ENCODE measurements around the gene MAGT1.

Gene MAGT1

GRCh38 chrX:77917294-77917933, 22.2 kb upstream of the MAGT1 start:
- Histone ChIP-seq H3K4me3 (ENCODE audit: low read length) (peak overlapping the region; percentile 50), H3K9ac (ENCODE audit: low read length) (no peak overlapping the region), H3K9me3 (ENCODE audit: insufficient read depth, low read length) (no peaks in the 10 kb centered on the region), H2AFZ (ENCODE audit: low read depth, low read length) (no peak overlapping the region), H3K27ac (ENCODE audit: low read length) (no peak overlapping the region), H3K4me1 (ENCODE audit: low read length) (peaks cover 9% of the 10 kb centered on the region; the same call in 1 of the 2 replicates), H3K27me3 (ENCODE audit: low read depth, low read length) (no peaks in the 10 kb centered on the region), H3K36me3 (replicated peaks; ENCODE audit: low read depth, low read length) (no peaks in the 10 kb centered on the region), H4K20me1 (ENCODE audit: insufficient read depth, low read length) (no peaks in the 10 kb centered on the region), H3K4me2 (ENCODE audit: low read length) (peak overlapping the region; percentile 51), H3K79me2 (ENCODE audit: low read length) (peaks cover 7% of the 10 kb centered on the region; the same call in 1 of the 2 replicates)
- TF ChIP-seq EZH2phosphoT487 (IDR thresholded peaks at IDR 0.05; ENCODE audit: low read depth): no peak
- TF ChIP-seq, protein P1, sequence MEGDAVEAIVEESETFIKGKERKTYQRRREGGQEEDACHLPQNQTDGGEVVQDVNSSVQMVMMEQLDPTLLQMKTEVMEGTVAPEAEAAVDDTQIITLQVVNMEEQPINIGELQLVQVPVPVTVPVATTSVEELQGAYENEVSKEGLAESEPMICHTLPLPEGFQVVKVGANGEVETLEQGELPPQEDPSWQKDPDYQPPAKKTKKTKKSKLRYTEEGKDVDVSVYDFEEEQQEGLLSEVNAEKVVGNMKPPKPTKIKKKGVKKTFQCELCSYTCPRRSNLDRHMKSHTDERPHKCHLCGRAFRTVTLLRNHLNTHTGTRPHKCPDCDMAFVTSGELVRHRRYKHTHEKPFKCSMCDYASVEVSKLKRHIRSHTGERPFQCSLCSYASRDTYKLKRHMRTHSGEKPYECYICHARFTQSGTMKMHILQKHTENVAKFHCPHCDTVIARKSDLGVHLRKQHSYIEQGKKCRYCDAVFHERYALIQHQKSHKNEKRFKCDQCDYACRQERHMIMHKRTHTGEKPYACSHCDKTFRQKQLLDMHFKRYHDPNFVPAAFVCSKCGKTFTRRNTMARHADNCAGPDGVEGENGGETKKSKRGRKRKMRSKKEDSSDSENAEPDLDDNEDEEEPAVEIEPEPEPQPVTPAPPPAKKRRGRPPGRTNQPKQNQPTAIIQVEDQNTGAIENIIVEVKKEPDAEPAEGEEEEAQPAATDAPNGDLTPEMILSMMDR (IDR thresholded peaks at IDR 0.05; ENCODE audit: low read depth, low read length): no peak

GRCh38 chrX:77910108-77910840, 15.0 kb upstream of the MAGT1 start, which contains the start of gene ATP7A:
TSS of gene ATP7A (plus strand) at chrX:77910693. CDS start at chrX:77971642, 60,949 bp downstream.
- Histone ChIP-seq H3K79me2 (ENCODE audit: low read length) (peaks cover 17% of the 10 kb centered on the region; the same call in 1 of the 2 replicates), H3K4me3 (ENCODE audit: low read length) (peak within 1 kb of the TSS; percentile 90), H3K4me1 (ENCODE audit: low read length) (peaks cover 7% of the 10 kb centered on the region), H3K4me2 (ENCODE audit: low read length) (peak within 1 kb of the TSS; percentile 86), H3K27ac (ENCODE audit: low read length) (peak within 1 kb of the TSS; percentile 63), H3K27me3 (ENCODE audit: low read depth, low read length) (no peaks in the 10 kb centered on the region), H3K36me3 (replicated peaks; ENCODE audit: low read depth, low read length) (peaks cover 3% of the 10 kb centered on the region), H3K9me3 (ENCODE audit: insufficient read depth, low read length) (no peaks in the 10 kb centered on the region), H4K20me1 (ENCODE audit: insufficient read depth, low read length) (no peaks in the 10 kb centered on the region), H2AFZ (ENCODE audit: low read depth, low read length) (peak within 1 kb of the TSS; percentile 88), H3K9ac (ENCODE audit: low read length) (peak within 1 kb of the TSS; percentile 72)
- no peak for TF ChIP-seq EZH2phosphoT487 (IDR thresholded peaks at IDR 0.05; ENCODE audit: low read depth)
- TF ChIP-seq, protein P1 (IDR thresholded peaks at IDR 0.05; ENCODE audit: low read depth, low read length): peak; percentile 59

DNA sequence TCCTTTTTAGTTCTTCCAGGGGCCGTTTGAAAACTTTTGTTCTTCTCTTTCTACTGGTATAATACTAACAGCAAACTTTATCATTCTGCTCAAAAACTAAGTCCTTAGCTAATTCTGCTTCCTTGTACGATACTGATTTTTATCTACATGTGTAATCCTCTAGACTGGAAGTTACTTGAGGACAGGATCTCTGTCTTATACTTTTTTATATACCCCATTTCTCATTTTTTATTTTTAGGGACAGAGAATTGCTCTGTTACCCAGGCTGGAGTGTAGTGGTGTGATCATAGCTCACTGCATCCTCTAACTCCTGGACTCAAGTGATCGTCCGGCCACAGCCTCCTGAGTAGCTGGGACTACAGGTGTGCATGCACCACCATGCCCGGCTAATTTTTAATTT, 6.3 kb upstream of the MAGT1 start:
- Histone ChIP-seq H3K9ac (ENCODE audit: low read length) (no peak overlapping the region), H3K79me2 (ENCODE audit: low read length) (peaks cover 36% of the 10 kb centered on the region), H3K4me2 (ENCODE audit: low read length) (no peak overlapping the region), H2AFZ (ENCODE audit: low read depth, low read length) (no peak overlapping the region), H3K27ac (ENCODE audit: low read length) (no peak overlapping the region), H3K36me3 (replicated peaks; ENCODE audit: low read depth, low read length) (peaks cover 23% of the 10 kb centered on the region), H4K20me1 (ENCODE audit: insufficient read depth, low read length) (no peaks in the 10 kb centered on the region), H3K27me3 (ENCODE audit: low read depth, low read length) (no peaks in the 10 kb centered on the region), H3K4me3 (ENCODE audit: low read length) (no peak overlapping the region), H3K4me1 (ENCODE audit: low read length) (peaks cover 7% of the 10 kb centered on the region), H3K9me3 (ENCODE audit: insufficient read depth, low read length) (no peaks in the 10 kb centered on the region)
- TF ChIP-seq, protein P1 (IDR thresholded peaks at IDR 0.05; ENCODE audit: low read depth, low read length): no peak
- no peak for TF ChIP-seq EZH2phosphoT487 (IDR thresholded peaks at IDR 0.05; ENCODE audit: low read depth)

GRCh38 chrX:77900688-77901087, 5.5 kb upstream of the MAGT1 start:
- H3K9me3 ChIP-seq (ENCODE audit: insufficient read depth, low read length): no peaks in the 10 kb centered on the region
- H4K20me1 ChIP-seq (ENCODE audit: insufficient read depth, low read length): no peaks in the 10 kb centered on the region
- H3K27me3 ChIP-seq (ENCODE audit: low read depth, low read length): no peaks in the 10 kb centered on the region
- TF ChIP-seq EZH2phosphoT487 (IDR thresholded peaks at IDR 0.05; ENCODE audit: low read depth): no peak
- TF ChIP-seq, protein P1 (IDR thresholded peaks at IDR 0.05; ENCODE audit: low read depth, low read length): no peak
- no peak overlapping the region for H3K27ac ChIP-seq (ENCODE audit: low read length)
- H3K4me3 ChIP-seq (ENCODE audit: low read length): peak overlapping the region; percentile 100
- H3K36me3 ChIP-seq (replicated peaks; ENCODE audit: low read depth, low read length): peaks cover 23% of the 10 kb centered on the region
- peaks cover 11% of the 10 kb centered on the region for H3K4me1 ChIP-seq (ENCODE audit: low read length)
- peak overlapping the region; percentile 85 for H3K4me2 ChIP-seq (ENCODE audit: low read length)
- H3K9ac ChIP-seq (ENCODE audit: low read length): peak overlapping the region; percentile 90; the same call in 1 of the 2 replicates
- H3K79me2 ChIP-seq (ENCODE audit: low read length): peaks cover 36% of the 10 kb centered on the region
- no peak overlapping the region for H2AFZ ChIP-seq (ENCODE audit: low read depth, low read length)
